ENCODE measurements around the gene MAP4K4. TPM values are rescaled to one million over a fixed set of nuclear protein-coding genes. Genes with fewer than 3 reads are reported as not detected.

MAP4K4 gene
- total and polyA plus RNA-seq, 9 donors, result 62.3 to 153 (median 133) TPM

DNA sequence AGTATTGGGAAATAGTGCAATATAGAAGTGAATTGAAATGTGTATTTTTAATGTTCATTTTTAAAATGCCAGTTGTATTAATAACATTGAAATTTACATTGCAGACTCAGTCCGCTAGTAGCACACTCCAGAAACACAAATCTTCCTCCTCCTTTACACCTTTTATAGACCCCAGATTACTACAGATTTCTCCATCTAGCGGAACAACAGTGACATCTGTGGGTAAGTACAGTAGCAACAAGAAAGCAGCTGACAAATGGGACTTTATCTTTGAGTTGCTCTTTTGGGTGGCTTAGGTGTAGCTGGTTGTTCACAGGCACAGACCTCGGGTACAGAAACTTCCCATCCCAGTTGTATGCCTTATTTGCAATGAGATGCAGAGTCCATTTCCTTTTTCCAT lies 176.0 kb downstream of the MAP4K4 start:
- H3K4me3 ChIP-seq (ENCODE audit: low read length), result no peak overlapping the region
- H3K27ac ChIP-seq (ENCODE audit: low read length), result no peak overlapping the region
- H3K4me1 ChIP-seq (ENCODE audit: control insufficient read depth, insufficient read depth, low read length), result no peaks in the 10 kb centered on the region
- no peaks in the 10 kb centered on the region for H3K27me3 ChIP-seq (ENCODE audit: control insufficient read depth, insufficient read depth, low read length)
- WGBS (ENCODE audit: insufficient coverage), result no CpG with 5 or more reads among the region's 3 CpGs
- H3K9me3 ChIP-seq (replicated peaks; ENCODE audit: control insufficient read depth, low read depth, low read length), result no peaks in the 10 kb centered on the region
- peaks cover 70% of the 10 kb centered on the region for H3K36me3 ChIP-seq (ENCODE audit: control insufficient read depth, insufficient read depth, low read length)
- DNase-seq, result peak; percentile 26

DNA sequence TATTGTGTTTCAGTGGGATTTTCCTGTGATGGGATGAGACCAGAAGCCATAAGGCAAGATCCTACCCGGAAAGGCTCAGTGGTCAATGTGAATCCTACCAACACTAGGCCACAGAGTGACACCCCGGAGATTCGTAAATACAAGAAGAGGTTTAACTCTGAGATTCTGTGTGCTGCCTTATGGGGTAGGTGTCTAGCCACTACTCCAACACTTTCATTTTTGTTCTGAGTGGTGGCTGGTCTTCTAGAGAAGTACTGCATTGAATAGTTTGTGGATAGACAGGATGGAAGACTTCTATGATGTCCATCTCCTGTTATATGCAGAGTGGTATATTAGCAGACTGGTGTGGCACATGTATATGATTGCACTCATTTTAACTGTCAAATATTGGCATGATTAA lies 176.6 kb downstream of the MAP4K4 start:
- WGBS (ENCODE audit: insufficient coverage), result no CpG with 5 or more reads among the region's 3 CpGs
- H3K27ac ChIP-seq (ENCODE audit: low read length), result no peak overlapping the region
- no peaks in the 10 kb centered on the region for H3K27me3 ChIP-seq (ENCODE audit: control insufficient read depth, insufficient read depth, low read length)
- H3K9me3 ChIP-seq (replicated peaks; ENCODE audit: control insufficient read depth, low read depth, low read length), result no peaks in the 10 kb centered on the region
- no peak for DNase-seq
- H3K4me1 ChIP-seq (ENCODE audit: control insufficient read depth, insufficient read depth, low read length), result no peaks in the 10 kb centered on the region
- no peak overlapping the region for H3K4me3 ChIP-seq (ENCODE audit: low read length)
- peaks cover 70% of the 10 kb centered on the region for H3K36me3 ChIP-seq (ENCODE audit: control insufficient read depth, insufficient read depth, low read length)

DNA sequence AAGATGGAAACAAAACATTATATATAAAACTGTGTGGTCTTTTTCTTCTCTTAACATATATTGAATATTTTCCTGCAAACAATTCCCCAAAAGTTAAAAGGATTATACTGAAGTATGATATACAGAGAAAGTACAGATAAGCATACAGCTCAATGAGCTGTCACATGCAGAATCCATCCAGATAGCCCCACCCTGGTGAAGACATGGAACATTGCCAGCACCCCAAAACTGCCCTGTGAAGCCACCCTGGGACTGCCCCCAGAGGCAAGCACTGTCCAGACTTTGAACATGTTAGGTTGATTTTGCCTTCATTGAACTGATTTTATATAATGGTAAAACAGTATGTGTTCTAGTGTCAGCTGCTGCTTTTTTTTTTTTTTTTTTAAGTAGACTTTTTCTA lies 182.0 kb downstream of the MAP4K4 start:
- H3K9me3 ChIP-seq (replicated peaks; ENCODE audit: control insufficient read depth, low read depth, low read length), result no peaks in the 10 kb centered on the region
- no peaks in the 10 kb centered on the region for H3K27me3 ChIP-seq (ENCODE audit: control insufficient read depth, insufficient read depth, low read length)
- H3K4me1 ChIP-seq (ENCODE audit: control insufficient read depth, insufficient read depth, low read length), result no peaks in the 10 kb centered on the region
- no peak overlapping the region for H3K27ac ChIP-seq (ENCODE audit: low read length)
- H3K36me3 ChIP-seq (ENCODE audit: control insufficient read depth, insufficient read depth, low read length), result peaks cover 36% of the 10 kb centered on the region
- no peak for DNase-seq
- no peak overlapping the region for H3K4me3 ChIP-seq (ENCODE audit: low read length)

- H3K27ac ChIP-seq (ENCODE audit: low read length), result no peak overlapping the region
- DNase-seq, result no peak
- H3K27me3 ChIP-seq (ENCODE audit: control insufficient read depth, insufficient read depth, low read length), result no peaks in the 10 kb centered on the region
- no peaks in the 10 kb centered on the region for H3K4me1 ChIP-seq (ENCODE audit: control insufficient read depth, insufficient read depth, low read length)
- no peaks in the 10 kb centered on the region for H3K9me3 ChIP-seq (replicated peaks; ENCODE audit: control insufficient read depth, low read depth, low read length)
- H3K36me3 ChIP-seq (ENCODE audit: control insufficient read depth, insufficient read depth, low read length), result peaks cover 27% of the 10 kb centered on the region
- H3K4me3 ChIP-seq (ENCODE audit: low read length), result no peak overlapping the region
Measured at GRCh38 chr2:101881131-101881530, 183.6 kb downstream of the MAP4K4 start.

- no CpG with 5 or more reads among the region's 4 CpGs for WGBS (ENCODE audit: insufficient coverage)
- H3K27me3 ChIP-seq (ENCODE audit: control insufficient read depth, insufficient read depth, low read length), result no peaks in the 10 kb centered on the region
- DNase-seq, result no peak
- H3K9me3 ChIP-seq (replicated peaks; ENCODE audit: control insufficient read depth, low read depth, low read length), result no peaks in the 10 kb centered on the region
- H3K4me1 ChIP-seq (ENCODE audit: control insufficient read depth, insufficient read depth, low read length), result no peaks in the 10 kb centered on the region
- H3K36me3 ChIP-seq (ENCODE audit: control insufficient read depth, insufficient read depth, low read length), result peaks cover 23% of the 10 kb centered on the region
- H3K4me3 ChIP-seq (ENCODE audit: low read length), result no peak overlapping the region
- H3K27ac ChIP-seq (ENCODE audit: low read length), result no peak overlapping the region
Measured at GRCh38 chr2:101882769-101883307, 185.3 kb downstream of the MAP4K4 start.

DNA sequence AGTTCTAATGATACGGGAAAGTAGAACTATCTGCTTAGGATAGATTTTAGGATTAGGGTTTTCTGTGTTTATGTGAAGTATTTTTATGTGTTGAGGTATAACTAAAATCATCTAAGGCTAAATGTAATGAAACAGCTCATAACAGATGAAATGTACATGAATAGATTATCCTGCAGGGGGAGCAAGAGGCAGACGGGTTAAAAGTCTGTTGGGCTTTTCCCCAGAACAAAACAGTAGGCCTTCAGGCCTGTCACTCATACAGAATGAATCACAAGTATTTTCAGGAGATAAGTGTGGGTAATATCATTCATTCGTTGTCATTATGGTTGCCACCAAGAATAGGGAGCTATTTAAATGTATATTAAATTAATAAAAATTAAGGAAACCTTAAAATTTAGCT lies 186.4 kb downstream of the MAP4K4 start:
- Histone ChIP-seq H3K27me3 (ENCODE audit: control insufficient read depth, insufficient read depth, low read length) (no peaks in the 10 kb centered on the region), H3K9me3 (replicated peaks; ENCODE audit: control insufficient read depth, low read depth, low read length) (no peaks in the 10 kb centered on the region), H3K27ac (ENCODE audit: low read length) (no peak overlapping the region), H3K36me3 (ENCODE audit: control insufficient read depth, insufficient read depth, low read length) (peaks cover 21% of the 10 kb centered on the region), H3K4me1 (ENCODE audit: control insufficient read depth, insufficient read depth, low read length) (no peaks in the 10 kb centered on the region), H3K4me3 (ENCODE audit: low read length) (no peak overlapping the region)
- no CpG with 5 or more reads among the region's 3 CpGs for WGBS (ENCODE audit: insufficient coverage)
- DNase-seq, result peak; percentile 32

DNA sequence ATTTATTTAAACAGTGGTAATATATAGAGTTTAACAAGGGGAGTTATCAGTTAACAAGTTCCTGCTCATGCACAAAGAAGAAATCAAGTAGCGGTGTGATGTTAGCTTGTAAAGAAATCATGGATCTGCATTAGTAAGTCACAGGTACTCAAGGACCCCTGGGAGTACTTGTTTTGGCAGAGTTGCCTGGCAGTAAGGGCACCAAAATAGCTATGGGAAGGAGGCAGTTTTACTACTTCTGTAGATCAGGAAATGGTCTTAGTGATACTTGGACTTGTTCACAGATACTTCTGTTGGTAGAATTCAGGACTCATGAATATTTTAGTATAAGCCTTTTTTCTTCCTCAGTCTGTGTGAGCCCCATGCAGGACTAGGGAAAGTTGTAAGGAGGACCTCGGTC lies 186.9 kb downstream of the MAP4K4 start:
- no peak overlapping the region for H3K27ac ChIP-seq (ENCODE audit: low read length)
- DNase-seq, result no peak
- WGBS (ENCODE audit: insufficient coverage), result 89% methylated on average over 1 of the region's 2 CpGs
- no peaks in the 10 kb centered on the region for H3K4me1 ChIP-seq (ENCODE audit: control insufficient read depth, insufficient read depth, low read length)
- no peaks in the 10 kb centered on the region for H3K9me3 ChIP-seq (replicated peaks; ENCODE audit: control insufficient read depth, low read depth, low read length)
- H3K27me3 ChIP-seq (ENCODE audit: control insufficient read depth, insufficient read depth, low read length), result no peaks in the 10 kb centered on the region
- no peak overlapping the region for H3K4me3 ChIP-seq (ENCODE audit: low read length)
- H3K36me3 ChIP-seq (ENCODE audit: control insufficient read depth, insufficient read depth, low read length), result peaks cover 24% of the 10 kb centered on the region

- H3K27me3 ChIP-seq (ENCODE audit: control insufficient read depth, insufficient read depth, low read length), result no peaks in the 10 kb centered on the region
- H3K36me3 ChIP-seq (ENCODE audit: control insufficient read depth, insufficient read depth, low read length), result peaks cover 39% of the 10 kb centered on the region
- DNase-seq, result no peak
- H3K27ac ChIP-seq (ENCODE audit: low read length), result no peak overlapping the region
- no peak overlapping the region for H3K4me3 ChIP-seq (ENCODE audit: low read length)
- H3K4me1 ChIP-seq (ENCODE audit: control insufficient read depth, insufficient read depth, low read length), result peaks cover 3% of the 10 kb centered on the region
- WGBS (ENCODE audit: insufficient coverage), result 100% methylated on average over 1 of the region's 2 CpGs
- H3K9me3 ChIP-seq (replicated peaks; ENCODE audit: control insufficient read depth, low read depth, low read length), result no peaks in the 10 kb centered on the region
Measured at GRCh38 chr2:101887328-101887727, 189.8 kb downstream of the MAP4K4 start.

DNA sequence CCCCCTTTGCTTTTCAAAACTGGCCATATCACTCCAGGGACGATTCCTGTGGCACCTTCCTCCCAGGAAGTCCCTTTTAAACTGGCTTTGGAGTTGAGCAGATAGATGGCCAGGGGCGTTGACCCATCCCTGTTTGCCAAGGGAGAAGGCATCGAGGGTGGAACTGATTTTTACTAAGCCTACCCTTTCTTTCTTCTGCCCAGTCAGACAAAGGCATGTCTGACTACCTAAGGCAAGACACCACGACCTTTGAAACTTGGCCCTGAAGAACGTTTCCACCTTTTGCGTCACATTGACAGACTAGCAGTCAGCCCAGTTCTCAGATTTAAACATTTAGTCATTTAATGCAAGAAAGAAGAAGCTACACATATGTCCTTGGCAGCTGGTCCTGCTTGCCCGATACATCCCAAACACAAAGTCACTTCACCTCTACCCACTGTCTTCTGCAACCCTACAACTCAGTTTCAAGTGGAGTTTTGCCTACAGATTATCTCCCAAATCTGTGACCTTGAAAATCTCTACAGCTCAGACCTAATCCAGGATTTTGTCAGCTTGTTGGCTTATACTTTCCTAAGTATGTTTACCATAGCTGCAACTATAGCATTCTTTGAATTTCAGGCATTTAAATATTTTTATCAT lies 192.1 kb downstream of the MAP4K4 start:
- Histone ChIP-seq H3K36me3 (ENCODE audit: control insufficient read depth, insufficient read depth, low read length) (peaks cover 43% of the 10 kb centered on the region), H3K27me3 (ENCODE audit: control insufficient read depth, insufficient read depth, low read length) (no peaks in the 10 kb centered on the region), H3K4me1 (ENCODE audit: control insufficient read depth, insufficient read depth, low read length) (peaks cover 3% of the 10 kb centered on the region), H3K27ac (ENCODE audit: low read length) (no peak overlapping the region), H3K9me3 (replicated peaks; ENCODE audit: control insufficient read depth, low read depth, low read length) (no peaks in the 10 kb centered on the region), H3K4me3 (ENCODE audit: low read length) (no peak overlapping the region)
- 94% methylated on average over 7 of the region's 7 CpGs for WGBS (ENCODE audit: insufficient coverage)
- DNase-seq, result no peak

- Histone ChIP-seq H3K4me3 (ENCODE audit: low read length) (no peak overlapping the region), H3K4me1 (ENCODE audit: control insufficient read depth, insufficient read depth, low read length) (peaks cover 3% of the 10 kb centered on the region), H3K9me3 (replicated peaks; ENCODE audit: control insufficient read depth, low read depth, low read length) (no peaks in the 10 kb centered on the region), H3K36me3 (ENCODE audit: control insufficient read depth, insufficient read depth, low read length) (peaks cover 44% of the 10 kb centered on the region), H3K27ac (ENCODE audit: low read length) (no peak overlapping the region), H3K27me3 (ENCODE audit: control insufficient read depth, insufficient read depth, low read length) (no peaks in the 10 kb centered on the region)
- WGBS (ENCODE audit: insufficient coverage), result no CpG with 5 or more reads among the region's 3 CpGs
- DNase-seq, result no peak
Measured at GRCh38 chr2:101892377-101892776, 194.9 kb downstream of the MAP4K4 start.
